GM12864 (cell line): ENCODE results near the gene NXPE3.

Experiments used
- DNase-seq: peaks from one replicate; pipeline ENCODE4 v3.0.0-alpha.2; 2011; ENCODE audit warnings: low read depth
- H3K4me3 ChIP-seq: 2 replicates; pipeline ENCODE4 v1.5.1; 2011; ENCODE audit warnings: mild to moderate bottlenecking, low read depth, low read length, control low read depth
- CTCF ChIP-seq: IDR thresholded peaks from 2 replicates; pipeline ENCODE4 v1.5.1; 2011; ENCODE audit warnings: low read depth, mild to moderate bottlenecking, moderate library complexity, low read length, control low read depth, inconsistent platforms; ENCODE audit errors: missing control alignments

Gene NXPE3

GRCh38 chr3:101848326-101848725, 69.3 kb downstream of the NXPE3 start:
- no peak for TF ChIP-seq CTCF
- no peak overlapping the region; the same call in 1 of the 2 replicates for H3K4me3 ChIP-seq
- no peak for DNase-seq

- peak within 1 kb of the TSS; percentile 95 for H3K4me3 ChIP-seq
- DNase-seq: no peak
- TF ChIP-seq CTCF: no peak
Observed at GRCh38 chr3:101848754-101849713, 70.0 kb downstream of the NXPE3 start, which contains the start of gene NFKBIZ. NFKBIZ (plus strand) TSS chr3:101849514; CDS start chr3:101849629, 115 bp downstream.

GRCh38 chr3:101849714-101850245, 70.8 kb downstream of the NXPE3 start:
- no peak for DNase-seq
- no peak for TF ChIP-seq CTCF
- peak overlapping the region; percentile 95 for H3K4me3 ChIP-seq

- TF ChIP-seq CTCF: no peak
- peak overlapping the region; percentile 95 for H3K4me3 ChIP-seq
- no peak for DNase-seq
Observed at GRCh38 chr3:101850246-101851051, 71.4 kb downstream of the NXPE3 start.

GRCh38 chr3:101851072-101851770, 72.2 kb downstream of the NXPE3 start:
- no peak for DNase-seq
- TF ChIP-seq CTCF: no peak
- peak overlapping the region; percentile 95 for H3K4me3 ChIP-seq

- H3K4me3 ChIP-seq: peak overlapping the region; percentile 95
- TF ChIP-seq CTCF: no peak
- no peak for DNase-seq
Observed at GRCh38 chr3:101851850-101852714, 73.1 kb downstream of the NXPE3 start.
